ENCODE data around the gene RFTN1. TPM values are rescaled to one million over a fixed set of nuclear protein-coding genes. Genes with fewer than 3 reads are reported as not detected.

Gene RFTN1
- total RNA-seq, 1 experiment from 2014 or later: 4.5 TPM

DNA sequence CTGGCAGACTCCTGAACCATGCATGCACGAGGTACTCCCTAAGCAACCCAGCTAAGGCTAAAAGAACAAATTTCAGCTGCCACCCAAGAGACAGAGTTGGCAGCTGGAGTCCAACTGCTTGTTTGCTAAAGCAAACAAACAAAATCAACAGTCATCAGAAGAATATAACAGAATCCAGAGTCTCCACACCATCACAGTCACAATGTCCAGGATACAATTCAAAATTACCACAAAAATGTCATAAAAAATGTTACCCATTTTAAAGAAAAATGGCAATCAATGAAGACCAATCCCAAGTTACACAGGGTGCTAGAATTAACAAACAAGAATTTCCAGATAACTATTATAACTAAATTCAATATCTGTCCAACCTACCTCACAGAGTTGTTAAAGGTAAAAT, 42.9 kb downstream of the RFTN1 start:
- Mint-ChIP-seq H3K27me3 (ENCODE audit: insufficient read depth, unreplicated experiment) (no peaks in the 10 kb centered on the region), H3K36me3 (ENCODE audit: insufficient read depth, unreplicated experiment) (no peaks in the 10 kb centered on the region), H3K4me3 (ENCODE audit: unreplicated experiment) (no peak overlapping the region), H3K9me3 (ENCODE audit: unreplicated experiment) (peaks cover 6% of the 10 kb centered on the region), H3K27ac (ENCODE audit: low read depth, unreplicated experiment) (no peak overlapping the region), H3K4me1 (ENCODE audit: insufficient read depth, unreplicated experiment) (no peaks in the 10 kb centered on the region)
- TF ChIP-seq, protein P1, sequence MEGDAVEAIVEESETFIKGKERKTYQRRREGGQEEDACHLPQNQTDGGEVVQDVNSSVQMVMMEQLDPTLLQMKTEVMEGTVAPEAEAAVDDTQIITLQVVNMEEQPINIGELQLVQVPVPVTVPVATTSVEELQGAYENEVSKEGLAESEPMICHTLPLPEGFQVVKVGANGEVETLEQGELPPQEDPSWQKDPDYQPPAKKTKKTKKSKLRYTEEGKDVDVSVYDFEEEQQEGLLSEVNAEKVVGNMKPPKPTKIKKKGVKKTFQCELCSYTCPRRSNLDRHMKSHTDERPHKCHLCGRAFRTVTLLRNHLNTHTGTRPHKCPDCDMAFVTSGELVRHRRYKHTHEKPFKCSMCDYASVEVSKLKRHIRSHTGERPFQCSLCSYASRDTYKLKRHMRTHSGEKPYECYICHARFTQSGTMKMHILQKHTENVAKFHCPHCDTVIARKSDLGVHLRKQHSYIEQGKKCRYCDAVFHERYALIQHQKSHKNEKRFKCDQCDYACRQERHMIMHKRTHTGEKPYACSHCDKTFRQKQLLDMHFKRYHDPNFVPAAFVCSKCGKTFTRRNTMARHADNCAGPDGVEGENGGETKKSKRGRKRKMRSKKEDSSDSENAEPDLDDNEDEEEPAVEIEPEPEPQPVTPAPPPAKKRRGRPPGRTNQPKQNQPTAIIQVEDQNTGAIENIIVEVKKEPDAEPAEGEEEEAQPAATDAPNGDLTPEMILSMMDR (IDR thresholded peaks at IDR 0.05; ENCODE audit: unreplicated experiment): no peak
- no TSS peak for BruUV-seq (replicated peaks)
- CTCF ChIA-PET: no interaction called here
- no peak for DNase-seq (ENCODE audit: unreplicated experiment)
- intact Hi-C loops (cut with micrococcal nuclease): no loop called here
- POLR2A ChIA-PET: no interaction called here

DNA sequence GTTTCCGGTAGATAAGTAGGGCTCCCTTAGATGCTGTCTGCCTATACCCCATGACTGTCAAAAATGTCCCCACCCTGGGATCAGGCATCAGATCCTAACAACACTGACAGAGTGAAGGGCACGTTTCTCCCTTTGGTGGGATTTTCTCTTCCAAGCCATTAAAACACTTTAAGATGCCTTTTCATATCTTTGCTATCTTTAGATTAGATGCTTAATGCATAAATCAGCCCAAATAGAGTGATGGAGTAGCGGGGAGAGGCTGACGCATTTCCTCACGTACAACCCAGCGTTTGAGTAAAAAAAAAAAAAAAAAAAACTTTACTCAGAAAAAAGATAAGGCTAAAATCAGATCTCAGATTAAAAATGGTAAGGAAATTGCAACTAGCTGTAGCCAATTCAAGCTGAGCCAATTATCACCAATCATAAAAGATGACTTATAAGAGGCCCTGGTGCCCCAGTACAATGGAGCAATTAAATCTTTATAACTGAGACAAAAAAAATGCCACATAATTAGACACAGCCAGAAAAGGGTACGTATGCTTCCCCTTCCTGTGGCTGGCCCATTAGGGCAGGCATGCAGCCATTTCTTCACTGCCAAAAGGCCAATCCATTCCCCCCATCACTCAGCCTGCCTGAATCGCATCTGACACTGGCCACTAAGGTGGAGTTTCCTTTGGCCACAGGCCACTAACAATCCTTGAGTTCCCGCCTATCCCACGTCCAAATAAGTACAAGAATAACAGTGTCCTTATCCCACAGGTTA, 45.0 kb downstream of the RFTN1 start:
- TF ChIP-seq, protein P1 (IDR thresholded peaks at IDR 0.05; ENCODE audit: unreplicated experiment): no peak
- BruUV-seq (replicated peaks): no TSS peak
- Mint-ChIP-seq H3K4me3 (ENCODE audit: unreplicated experiment) (no peak overlapping the region), H3K4me1 (ENCODE audit: insufficient read depth, unreplicated experiment) (no peaks in the 10 kb centered on the region), H3K36me3 (ENCODE audit: insufficient read depth, unreplicated experiment) (no peaks in the 10 kb centered on the region), H3K9me3 (ENCODE audit: unreplicated experiment) (peaks cover 6% of the 10 kb centered on the region), H3K27ac (ENCODE audit: low read depth, unreplicated experiment) (no peak overlapping the region), H3K27me3 (ENCODE audit: insufficient read depth, unreplicated experiment) (no peaks in the 10 kb centered on the region)
- POLR2A ChIA-PET: no interaction called here
- intact Hi-C loops (cut with micrococcal nuclease): no loop called here
- no peak for DNase-seq (ENCODE audit: unreplicated experiment)
- CTCF ChIA-PET: interaction anchor here (0.8 to 1.2 kb wide), 2 partner anchors 13 to 421 kb away, joined by 3 to 4 read pairs; no protein-coding TSS in a partner anchor

DNA sequence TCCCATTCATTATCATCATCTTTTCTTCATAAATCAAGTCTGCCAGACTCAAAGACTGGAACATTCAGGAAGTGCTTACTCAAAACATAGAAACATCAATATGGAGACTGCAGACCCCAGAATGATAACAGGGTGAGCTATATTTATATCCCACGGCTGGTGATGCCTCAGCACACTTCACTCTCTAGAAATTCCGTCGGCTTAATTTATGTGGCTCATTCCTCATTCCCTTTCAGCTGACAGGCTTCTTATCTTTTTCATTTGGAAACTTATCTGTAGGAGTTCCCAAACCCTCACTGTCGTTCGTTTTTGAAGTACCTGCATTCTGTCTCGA, 45.5 kb downstream of the RFTN1 start:
- DNase-seq (ENCODE audit: unreplicated experiment): no peak
- ChIA-PET POLR2A (no interaction called here), CTCF (interaction anchor here (0.7 kb wide), 1 partner anchor 64 kb away, joined by 3 read pairs; no protein-coding TSS in a partner anchor)
- no TSS peak for BruUV-seq (replicated peaks)
- intact Hi-C loops (cut with micrococcal nuclease): no loop called here
- TF ChIP-seq, protein P1 (IDR thresholded peaks at IDR 0.05; ENCODE audit: unreplicated experiment): no peak
- H3K4me1 Mint-ChIP-seq (ENCODE audit: insufficient read depth, unreplicated experiment): no peaks in the 10 kb centered on the region
- H3K27ac Mint-ChIP-seq (ENCODE audit: low read depth, unreplicated experiment): no peak overlapping the region
- H3K36me3 Mint-ChIP-seq (ENCODE audit: insufficient read depth, unreplicated experiment): no peaks in the 10 kb centered on the region
- no peaks in the 10 kb centered on the region for H3K27me3 Mint-ChIP-seq (ENCODE audit: insufficient read depth, unreplicated experiment)
- no peak overlapping the region for H3K4me3 Mint-ChIP-seq (ENCODE audit: unreplicated experiment)
- peaks cover 6% of the 10 kb centered on the region for H3K9me3 Mint-ChIP-seq (ENCODE audit: unreplicated experiment)

DNA sequence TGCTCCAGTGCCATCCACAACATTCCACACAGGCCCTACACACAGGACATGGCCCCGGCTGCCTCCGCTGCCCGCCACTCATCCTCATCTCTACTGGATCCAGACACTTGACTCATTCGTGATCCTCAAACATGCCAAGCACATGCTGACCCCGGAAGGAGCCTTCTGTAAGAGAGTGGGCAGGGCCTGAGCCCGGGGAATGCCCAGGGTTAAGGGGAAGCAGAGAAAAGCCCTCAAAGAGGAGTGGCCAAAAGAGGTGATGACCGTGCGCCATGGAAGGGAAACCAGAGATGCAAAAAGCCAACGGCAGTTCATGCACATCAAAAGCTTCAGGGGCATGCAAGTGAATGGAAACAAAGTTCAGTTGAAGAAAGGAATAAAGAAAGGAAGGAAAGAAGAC, 46.1 kb downstream of the RFTN1 start:
- intact Hi-C loops (cut with micrococcal nuclease): no loop called here
- TF ChIP-seq, protein P1 (IDR thresholded peaks at IDR 0.05; ENCODE audit: unreplicated experiment): no peak
- Mint-ChIP-seq H3K4me3 (ENCODE audit: unreplicated experiment) (no peak overlapping the region), H3K4me1 (ENCODE audit: insufficient read depth, unreplicated experiment) (no peaks in the 10 kb centered on the region), H3K27ac (ENCODE audit: low read depth, unreplicated experiment) (no peak overlapping the region), H3K9me3 (ENCODE audit: unreplicated experiment) (peaks cover 6% of the 10 kb centered on the region), H3K36me3 (ENCODE audit: insufficient read depth, unreplicated experiment) (no peaks in the 10 kb centered on the region), H3K27me3 (ENCODE audit: insufficient read depth, unreplicated experiment) (no peaks in the 10 kb centered on the region)
- POLR2A ChIA-PET: no interaction called here
- no peak for DNase-seq (ENCODE audit: unreplicated experiment)
- BruUV-seq (replicated peaks): no TSS peak
- CTCF ChIA-PET: interaction anchor here (0.7 kb wide), 1 partner anchor 64 kb away, joined by 3 read pairs; no protein-coding TSS in a partner anchor
